Astrocyte of the hippocampus (primary cell): ENCODE data around the gene PIGM.

Experiments
- DNase-seq: peaks from one replicate; pipeline ENCODE4 v3.0.0; 2011; ENCODE audit warnings: low read depth, low spot score

The PIGM gene

DNA sequence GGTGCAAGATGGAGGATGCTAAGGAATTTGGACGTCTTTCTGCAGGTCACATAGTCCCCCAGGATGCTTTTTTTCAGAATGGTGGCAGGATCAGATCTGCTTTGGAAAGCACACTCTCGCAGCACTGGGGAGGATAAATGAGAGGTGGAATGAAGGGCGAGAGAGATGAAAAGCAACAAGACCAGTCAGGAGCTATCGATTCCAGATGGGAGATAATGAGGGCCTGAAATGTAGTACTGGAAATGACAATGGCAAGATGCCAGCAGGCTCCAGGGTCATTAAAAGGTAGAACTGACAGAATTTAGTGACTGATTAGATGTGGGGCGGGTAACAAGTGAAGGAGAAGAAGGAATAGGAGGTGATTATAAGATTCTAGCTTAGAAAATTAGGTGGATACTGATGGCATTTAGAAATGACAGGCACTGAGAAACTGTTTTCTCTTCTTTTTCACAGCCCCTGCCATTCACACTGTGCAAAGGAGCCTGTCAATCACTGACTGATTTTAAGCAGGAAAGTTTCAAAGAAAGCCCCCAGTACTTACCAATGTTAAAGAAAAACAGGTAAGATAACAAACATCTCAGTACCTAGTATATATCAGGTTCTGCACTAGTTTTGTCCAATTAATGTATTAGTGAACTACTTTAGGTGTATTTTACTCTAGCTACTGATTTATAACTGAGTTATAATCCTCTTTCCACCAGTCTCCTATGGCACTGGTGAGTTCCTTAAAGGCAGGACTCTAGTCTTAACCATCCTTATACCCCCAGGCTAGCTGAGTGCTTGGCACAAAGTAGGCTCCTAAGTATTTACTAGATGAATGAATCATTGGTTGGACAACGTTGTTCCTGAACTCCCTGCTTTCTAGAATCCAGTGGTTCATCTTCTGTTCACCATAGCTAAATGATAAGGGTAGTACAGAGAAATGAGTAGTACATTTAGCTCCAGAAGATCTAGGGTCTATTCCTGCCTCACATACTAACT lies 9.2 kb downstream of the PIGM start:
- DNase-seq = no peak

DNA sequence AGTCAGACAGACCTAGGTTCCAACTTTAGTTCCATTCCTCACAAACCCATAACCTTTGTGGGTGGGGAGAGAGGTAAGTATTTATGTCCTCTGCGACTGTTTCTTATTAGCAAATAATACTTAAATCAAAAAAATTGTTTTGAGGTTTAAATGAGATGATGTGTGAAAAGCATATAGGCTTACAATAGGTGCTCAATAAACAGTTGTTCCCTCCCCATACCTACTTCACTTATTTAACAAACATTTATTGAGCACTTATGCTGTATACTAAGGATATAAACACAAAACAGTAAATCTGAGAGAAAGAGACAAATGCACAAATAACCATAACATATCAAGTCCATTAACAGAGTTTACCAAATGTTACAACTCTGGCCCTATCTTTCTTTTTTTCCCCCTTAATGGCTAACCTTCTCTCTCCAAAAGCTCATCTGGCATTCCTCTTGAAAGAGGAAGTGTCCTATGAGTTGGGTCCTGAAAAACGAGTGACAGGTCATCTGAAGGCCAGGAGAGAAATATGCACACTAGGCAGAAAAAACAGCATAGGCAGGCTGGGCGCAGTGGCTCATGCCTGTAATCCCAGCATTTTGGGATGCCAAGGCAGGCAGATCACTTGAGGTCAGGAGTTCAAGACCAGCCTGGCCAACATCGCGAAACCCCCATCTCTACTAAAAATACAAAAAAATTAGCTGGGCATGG lies 10.3 kb downstream of the PIGM start:
- no peak for DNase-seq

DNA sequence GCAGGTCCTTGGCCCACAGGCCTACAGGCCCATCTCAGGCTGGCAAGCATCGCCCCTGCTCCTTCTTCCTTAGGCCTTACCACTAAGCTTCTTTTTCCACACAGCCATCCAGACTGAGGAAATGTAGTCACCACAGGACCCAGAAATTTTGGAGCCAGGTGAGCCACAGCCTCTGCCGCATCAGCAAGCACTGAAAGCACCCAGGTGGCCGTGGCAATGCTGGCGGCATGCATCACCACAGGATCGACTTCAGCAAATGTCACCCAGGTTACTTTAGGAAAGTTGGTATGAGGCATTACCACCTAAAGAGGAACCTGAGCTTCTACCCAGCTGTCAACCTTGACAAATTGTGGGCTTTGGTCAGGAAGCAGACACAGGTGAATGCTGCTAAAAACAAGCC lies 11.6 kb downstream of the PIGM start:
- no peak for DNase-seq

DNA sequence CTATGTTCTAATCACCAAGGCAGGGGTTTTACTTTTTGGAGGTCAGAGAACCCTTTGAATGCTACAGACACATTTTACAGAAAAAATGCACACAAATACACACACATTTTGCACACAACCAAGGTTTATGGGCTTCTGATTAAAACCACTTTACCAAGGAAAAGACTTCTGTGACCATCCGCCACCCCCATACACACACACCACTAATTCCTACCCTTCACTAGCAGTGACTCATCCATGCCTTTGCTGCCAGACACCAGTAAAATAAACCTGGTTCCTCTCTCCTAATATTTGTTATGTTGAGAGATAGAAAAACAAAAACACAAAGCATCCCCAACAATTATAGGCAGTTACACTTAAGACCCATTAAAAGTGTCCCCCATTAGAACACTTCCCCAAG lies 12.9 kb downstream of the PIGM start:
- DNase-seq = peak; percentile 64

DNA sequence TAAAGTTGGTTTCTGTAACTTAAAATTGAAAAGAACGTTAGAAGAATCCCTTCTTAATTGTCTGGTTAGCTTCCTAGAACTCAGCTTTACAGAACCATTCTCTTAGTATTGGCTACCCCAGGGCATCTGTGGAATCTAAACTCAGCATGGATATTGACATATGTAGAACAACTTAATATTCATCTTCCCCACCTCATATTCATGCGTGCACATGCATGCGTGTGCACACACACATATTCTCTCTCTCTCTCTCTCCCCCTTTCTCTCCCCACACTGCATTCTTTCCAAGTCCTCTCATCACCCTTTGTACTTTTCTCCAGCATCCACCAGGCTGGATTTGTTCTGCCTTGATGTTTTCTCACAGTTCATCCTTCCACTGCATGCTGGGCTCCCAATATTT lies 13.4 kb downstream of the PIGM start:
- no peak for DNase-seq

DNA sequence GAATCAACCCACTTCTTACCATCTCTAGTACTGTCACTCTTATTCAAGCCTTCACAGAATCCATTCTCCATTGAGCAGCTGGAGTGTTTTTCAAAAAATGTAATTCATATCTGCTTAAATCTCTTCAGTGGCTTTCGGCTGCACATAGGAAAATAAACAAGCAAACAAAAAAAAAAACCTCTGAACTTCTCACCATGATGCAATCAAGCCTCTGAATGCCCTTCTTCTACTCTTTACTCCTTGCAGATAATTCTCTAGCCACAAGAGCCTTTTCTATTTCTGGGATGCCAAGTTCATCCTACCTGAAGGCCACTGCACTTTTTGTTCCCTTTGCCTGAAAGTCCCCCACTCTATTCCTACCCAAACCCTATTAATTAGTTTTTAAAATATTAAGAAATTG lies 14.2 kb downstream of the PIGM start:
- no peak for DNase-seq

DNA sequence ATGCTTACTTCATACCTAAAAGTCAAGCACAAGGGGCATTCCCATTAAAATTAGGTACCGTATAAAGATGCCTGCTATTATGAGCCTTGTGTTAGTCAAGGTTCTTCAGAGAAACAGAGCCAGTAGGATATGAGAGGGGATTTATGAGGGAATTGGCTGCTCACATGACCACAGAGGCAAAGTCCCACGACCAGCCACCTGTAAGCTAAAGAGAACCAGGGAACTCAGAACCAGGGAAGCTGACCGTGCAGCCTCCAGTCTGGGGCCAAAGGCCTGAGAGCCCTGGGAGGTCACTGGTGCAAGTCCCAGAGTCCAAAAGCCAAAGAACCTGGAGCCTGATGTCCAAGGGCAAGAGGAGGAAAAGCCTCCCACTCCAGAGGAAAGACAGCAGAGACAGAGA lies 20.0 kb downstream of the PIGM start:
- DNase-seq = no peak

DNA sequence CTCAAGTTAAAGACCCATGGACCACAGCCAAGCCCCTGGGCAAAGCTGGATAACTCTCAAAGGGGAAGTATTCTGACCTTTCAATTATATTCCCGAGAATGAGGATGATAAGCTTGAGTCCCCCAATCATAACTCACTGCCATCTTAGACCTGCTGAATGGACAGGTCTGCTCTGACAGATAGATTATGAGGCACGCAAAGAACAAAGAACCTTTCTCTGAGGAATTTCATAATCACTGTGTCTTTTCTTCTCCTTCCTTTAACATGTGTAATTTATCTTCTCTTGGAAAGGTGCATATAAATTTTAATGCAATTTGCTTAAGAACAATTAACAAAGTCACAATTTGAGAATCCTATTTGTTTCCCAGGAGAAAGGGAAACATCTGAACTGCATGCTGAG lies 22.0 kb downstream of the PIGM start:
- DNase-seq = no peak

DNA sequence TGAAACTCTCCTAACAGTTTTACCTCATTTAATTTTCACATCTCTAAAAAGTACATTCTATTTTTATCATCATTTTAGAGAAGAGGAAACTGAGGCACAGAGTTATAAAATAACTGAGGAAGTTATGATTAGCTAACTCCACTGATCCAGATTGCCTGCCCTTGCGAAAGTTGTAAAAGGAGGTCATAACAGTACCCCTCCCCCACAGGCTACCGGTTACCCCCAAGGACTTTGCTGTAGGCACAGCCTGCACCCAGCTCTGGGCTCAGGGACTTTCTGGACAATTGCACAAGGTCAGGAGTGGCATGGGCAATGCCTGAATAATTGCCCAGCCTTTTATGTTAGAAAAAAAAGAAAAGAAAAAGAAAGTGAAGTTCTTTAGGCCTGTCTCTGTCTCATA lies 22.7 kb downstream of the PIGM start:
- DNase-seq = no peak

DNA sequence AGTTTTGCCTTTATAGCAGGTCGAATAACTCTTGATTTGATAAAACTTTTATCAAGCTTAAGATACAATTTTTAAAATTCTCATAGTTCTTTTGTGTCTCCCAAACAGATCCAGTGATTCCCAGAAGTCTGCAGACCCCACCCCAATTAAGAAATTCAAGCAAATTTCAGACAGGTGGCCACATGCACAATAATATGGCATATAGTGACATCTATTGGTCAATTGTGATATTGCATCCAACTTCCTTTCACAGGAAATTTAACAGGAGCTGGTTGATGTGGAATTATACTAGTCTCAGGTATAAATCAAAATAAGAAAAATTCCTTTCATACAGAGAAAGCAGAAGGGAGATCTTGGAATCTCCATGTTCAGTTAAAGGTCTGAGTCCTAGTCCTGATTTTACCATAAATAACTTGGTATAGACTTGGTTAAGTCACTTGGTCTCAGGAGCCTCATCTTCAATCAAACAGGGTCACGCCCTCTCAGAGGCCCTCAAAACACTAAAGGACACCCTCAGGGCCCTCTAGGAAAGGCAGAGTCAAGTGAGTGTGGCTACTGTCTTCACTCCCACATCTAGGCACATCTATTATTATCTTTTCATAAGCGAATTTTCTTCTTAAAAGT lies 24.1 kb downstream of the PIGM start:
- peak; percentile 69 for DNase-seq

DNA sequence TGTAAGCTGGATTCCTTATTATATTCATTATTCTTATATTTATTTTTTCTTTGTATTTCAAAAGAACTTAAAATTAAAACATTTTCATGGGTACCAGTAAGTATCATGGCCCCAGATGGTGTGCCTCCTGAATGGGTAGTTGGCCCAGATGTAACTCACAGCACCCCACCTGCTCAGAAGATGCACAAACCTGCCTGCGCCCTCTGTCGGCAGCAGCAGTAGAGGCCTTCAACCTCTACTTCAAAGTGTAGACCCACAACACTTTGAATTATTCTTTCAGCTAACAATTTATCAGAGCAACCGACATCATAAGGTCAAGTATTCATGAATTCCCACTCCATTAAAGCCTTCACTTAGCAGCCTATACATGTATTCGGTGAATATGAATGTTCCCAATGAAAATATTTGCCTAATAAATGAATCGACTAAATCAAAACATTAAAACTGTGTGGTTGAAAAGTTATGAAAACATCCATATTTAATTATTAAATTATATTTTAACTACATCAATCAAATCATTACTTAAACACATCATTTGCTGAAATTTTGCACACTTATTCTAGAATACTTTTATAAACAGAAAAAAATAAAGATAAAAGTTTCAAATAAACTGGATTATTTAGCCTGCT lies 25.4 kb downstream of the PIGM start:
- peak; percentile 80 for DNase-seq

DNA sequence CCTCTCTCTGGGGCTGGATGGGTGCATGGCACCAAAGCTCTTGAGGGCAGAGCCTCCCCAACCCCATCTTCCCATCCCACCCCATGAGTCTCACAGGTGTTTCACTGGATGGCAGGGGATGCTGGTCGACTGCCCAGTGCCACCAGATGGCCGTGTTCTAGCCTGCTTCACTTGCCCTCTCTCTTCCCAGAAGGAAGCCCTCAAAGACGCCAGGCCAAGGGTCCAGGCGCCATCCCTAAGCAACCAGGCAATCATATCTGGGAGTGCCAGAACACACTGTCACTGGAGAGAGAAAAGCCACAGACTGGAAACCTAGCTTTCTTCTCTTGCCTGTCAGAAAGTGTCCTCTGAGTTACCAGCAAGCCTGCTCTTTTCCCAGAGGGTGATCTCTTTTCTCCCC lies 26.7 kb downstream of the PIGM start:
- no peak for DNase-seq

DNA sequence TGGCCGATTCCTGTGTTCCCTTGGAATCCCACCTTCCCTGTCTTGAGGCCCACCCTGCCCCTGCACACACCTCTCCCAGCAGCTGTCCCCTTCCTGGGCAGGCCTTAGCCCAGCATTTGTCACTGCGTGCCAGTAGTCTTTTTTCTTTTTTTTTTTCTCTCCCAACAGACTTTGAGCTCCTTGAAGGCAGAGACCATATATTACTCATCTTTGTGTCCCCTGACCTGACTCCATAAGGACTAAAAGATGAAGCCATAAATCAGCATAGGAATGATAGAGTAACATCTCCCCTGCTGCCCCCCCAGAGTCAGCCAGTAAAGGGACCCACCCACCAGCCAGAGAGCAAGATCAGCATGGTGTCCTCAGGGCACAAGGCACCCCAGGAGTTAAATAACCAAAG lies 27.4 kb downstream of the PIGM start:
- DNase-seq = no peak

DNA sequence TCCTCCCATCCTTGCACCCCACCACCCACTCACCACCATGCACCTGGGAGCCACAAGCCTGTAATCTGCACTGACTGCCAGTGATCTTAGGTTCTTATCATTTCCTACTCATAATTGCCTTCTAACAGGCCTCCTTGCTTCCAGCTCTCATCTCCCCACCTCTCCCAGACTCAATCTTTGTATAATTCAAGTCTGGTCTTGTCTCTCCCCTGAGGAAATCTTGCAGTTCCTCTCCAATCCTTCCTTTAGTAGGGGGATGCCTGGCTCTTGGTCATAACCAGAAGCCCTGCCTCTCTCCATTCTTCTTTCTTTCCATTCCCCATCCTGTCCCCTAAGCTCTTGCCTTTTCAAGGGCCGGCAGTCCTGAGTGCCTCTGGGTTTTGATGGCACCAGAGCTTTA lies 27.8 kb downstream of the PIGM start:
- DNase-seq = no peak

DNA sequence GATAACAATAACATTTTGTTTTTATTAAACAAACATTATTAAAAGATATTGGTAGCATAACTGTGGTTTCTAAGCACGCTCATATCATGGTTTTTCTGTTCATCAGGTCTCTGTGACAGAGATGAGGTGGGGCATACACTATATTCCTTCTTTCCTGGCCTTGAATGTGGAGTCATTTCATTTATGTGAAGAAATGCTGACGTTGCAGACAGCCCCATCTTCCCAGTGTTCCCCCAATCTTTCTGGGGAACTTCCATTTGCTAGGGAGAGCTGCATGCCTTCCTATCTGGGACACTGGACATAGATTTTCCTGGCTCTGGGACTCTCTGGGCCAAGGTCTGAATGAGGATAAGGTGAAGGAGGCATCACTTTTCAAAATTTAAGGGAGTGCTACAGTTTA lies 30.4 kb downstream of the PIGM start:
- DNase-seq = no peak

DNA sequence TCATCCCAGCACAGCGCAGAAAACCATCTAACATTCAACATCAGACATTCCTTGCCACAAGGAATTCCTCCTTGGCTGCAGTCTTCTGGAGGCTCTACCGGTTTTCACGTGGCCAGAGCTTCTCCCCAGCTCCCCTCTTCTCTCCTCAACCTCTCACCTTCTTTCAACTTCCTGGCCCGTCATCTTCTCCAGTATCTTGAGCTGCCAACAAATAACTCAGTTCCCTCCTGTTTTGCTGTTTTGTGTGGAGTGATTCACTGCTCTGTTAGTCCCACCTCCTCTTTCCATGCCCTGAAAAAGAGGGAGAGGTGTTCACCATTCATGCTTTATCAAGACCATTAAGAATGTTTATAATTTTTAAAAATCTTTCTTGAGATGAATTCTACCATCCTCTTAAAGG lies 32.6 kb downstream of the PIGM start:
- DNase-seq = peak; percentile 19

DNA sequence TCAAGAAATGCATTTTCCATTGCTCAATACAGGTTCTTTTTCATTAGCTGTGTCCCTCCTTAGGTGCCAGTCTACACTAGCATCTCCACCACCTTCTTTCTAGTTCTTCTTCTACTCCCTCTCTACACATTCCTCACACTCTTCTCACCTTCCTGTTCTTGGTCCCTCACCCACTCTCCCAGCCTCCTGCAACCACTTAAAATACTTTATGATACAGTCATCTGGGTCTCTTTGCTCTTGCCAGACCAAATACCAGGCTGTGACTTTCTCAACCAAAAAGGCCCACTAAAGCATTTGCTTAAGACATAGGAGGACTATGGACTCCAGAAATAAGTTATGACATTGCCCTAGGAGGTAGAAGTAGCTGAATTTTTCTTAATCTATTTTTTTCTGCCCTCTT lies 35.1 kb downstream of the PIGM start:
- DNase-seq = peak; percentile 85

DNA sequence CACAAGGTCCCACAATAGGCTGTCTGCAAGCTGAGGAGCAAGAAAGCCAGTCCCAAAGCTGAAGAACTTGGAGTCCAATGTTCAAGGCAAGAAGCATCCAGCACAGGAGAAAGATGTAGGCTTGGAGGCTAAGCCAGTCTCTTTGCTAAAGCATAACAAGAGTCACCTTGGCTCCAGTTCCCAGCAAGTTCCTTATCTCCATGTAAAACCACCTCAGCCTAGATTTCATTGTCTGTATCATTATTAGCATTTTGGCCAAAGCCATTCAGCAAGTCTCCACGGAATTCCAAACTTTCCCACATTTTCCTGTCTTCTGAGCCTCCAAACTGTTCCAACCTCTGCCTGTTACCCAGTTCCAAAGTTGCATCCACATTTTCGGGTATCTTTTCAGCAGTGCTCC lies 36.9 kb downstream of the PIGM start:
- no peak for DNase-seq

DNA sequence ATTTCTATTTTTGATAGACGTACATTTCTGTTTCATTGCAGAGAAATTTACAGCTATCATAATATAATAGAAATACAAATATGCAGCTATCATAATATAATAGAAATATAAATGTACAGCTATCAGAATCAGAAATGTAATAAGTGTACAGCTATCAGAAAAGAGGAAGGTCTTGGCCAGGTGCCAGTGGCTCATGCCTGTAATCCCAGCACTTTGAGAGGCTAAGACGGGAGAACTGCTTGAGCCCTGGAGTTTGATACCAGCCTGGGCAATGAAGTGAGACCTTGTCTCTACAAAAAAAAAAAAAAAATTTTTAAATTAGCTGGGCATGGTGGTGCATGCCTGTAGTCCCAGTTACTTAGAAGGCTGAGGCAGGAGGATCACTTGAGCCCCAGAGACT lies 37.9 kb downstream of the PIGM start:
- DNase-seq = no peak

DNA sequence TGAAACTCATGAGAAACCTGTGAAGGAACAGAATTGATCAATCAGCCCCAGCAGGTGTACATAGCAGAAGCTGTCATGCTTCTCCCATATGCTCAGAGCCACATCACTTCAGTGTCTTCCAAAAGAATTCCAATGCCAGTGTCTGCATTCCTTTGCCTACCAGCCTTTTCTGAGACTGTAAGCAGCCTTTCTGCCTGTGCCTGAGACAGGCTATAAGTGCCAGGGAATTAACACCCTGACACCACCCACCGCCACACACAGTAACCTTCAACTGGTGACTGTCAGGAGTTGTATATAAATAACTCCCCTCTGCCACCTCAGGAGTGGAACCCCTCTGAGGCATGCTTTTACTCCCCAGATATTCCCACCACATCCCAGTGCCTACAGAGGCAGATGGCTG lies 39.6 kb downstream of the PIGM start:
- DNase-seq = no peak

DNA sequence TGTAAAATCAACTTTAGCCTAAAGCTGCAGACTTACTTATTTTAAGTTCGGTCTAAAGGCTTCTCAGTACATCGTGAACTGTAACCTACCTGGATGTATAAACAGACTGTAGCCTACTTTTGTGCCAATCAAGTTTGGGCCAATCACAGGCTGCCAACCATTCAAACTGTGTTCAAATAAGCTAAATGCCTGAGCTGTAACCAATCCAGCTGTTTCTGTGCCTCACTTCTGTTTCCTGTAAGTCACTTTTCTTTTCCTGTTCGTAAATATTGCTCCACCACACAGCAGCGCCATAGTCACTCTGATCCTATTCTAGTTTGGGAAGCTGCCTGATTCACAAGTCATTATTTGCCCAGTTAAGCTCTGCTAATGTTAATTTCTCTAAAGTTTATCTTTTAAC lies 40.3 kb downstream of the PIGM start:
- DNase-seq = no peak

DNA sequence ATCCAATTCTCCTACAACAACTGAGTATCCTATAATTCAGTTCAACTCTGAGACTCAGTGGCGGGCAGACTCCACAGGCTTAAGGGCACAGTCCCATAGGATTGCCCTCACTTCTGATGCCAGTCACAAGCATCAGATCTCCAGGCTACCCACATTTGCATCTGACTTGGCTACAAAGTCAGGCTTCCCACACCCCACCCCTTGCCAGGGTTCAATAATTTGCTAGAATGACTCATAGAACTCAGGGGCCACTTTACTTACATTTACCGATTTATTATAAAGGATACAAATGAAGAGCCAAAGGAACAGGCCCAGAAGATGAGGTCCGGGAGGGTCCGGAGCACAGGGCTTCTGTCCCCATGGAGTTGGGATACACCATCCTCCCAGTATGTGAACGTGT lies 41.8 kb downstream of the PIGM start:
- DNase-seq = no peak
